Activated CD4-positive, alpha-beta T cell treated with anti-CD3 and anti-CD28 coated beads, Interleukin-2, amount 10 ng/mL, durations not matched to agents 24 days and 14 days (primary cell): ENCODE results near the gene CSK. TPM values are rescaled to one million over a fixed set of nuclear protein-coding genes. Genes with fewer than 3 reads are reported as not detected.

ENCODE experiments used
- DNase-seq: peaks from one replicate; pipeline ENCODE4 v3.0.0; 2022
- H3K27ac Mint-ChIP-seq: one replicate; pipeline ENCODE4 v1.8.0; 2022; ENCODE audit warnings: mild to moderate bottlenecking, mixed read lengths
- H3K27me3 Mint-ChIP-seq: one replicate; pipeline ENCODE4 v1.8.0; 2022; ENCODE audit warnings: mixed read lengths
- H3K36me3 Mint-ChIP-seq: one replicate; pipeline ENCODE4 v1.8.0; 2022; ENCODE audit warnings: low read depth, mild to moderate bottlenecking, mixed read lengths
- H3K4me1 Mint-ChIP-seq: one replicate; pipeline ENCODE4 v1.8.0; 2021; ENCODE audit warnings: mixed read lengths
- H3K4me3 Mint-ChIP-seq: one replicate; pipeline ENCODE4 v1.8.0; 2022; ENCODE audit warnings: mild to moderate bottlenecking, moderate library complexity, mixed read lengths
- H3K9me3 Mint-ChIP-seq: one replicate; pipeline ENCODE4 v1.8.0; 2021; ENCODE audit warnings: mixed read lengths
- intact Hi-C: fragments of 100-400 bp; cut with micrococcal nuclease; formaldehyde crosslinking; loops from one replicate; pipeline ENCODE4 v1.15.1; 2023
- total RNA-seq: library from RNA; stranded (reverse); gene quantifications from 2 replicates; pipeline ENCODE4 v1.2.3, GENCODE V29; 2022

CSK gene
- total RNA-seq, 1 donor from 2014 or later, result 340 TPM

DNA sequence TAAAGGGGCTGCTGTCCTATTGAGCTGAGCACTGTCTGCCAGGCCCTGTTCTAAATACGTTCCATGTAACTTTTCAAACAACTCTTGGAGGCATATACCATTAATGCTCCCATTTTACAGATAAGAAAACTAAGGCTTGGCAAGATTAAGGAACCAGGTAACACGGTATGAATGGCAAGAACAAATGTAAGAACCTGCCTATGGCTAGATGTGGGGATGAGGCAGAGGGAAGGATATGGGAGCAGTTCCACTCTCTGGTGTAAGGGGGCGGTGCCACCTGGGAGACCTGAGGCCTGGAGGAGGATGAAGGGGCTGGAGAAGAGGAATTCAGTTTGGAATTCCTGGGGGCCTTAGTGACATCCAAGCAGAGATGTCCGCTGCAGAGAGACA, 27.0 kb downstream of the CSK start:
- Mint-ChIP-seq H3K4me1 (peaks cover 10% of the 10 kb centered on the region), H3K9me3 (no peaks in the 10 kb centered on the region), H3K27me3 (peaks cover 3% of the 10 kb centered on the region), H3K36me3 (peaks cover 14% of the 10 kb centered on the region), H3K4me3 (no peak overlapping the region), H3K27ac (no peak overlapping the region)
- DNase-seq, result no peak
- intact Hi-C loops, result no loop called here

DNA sequence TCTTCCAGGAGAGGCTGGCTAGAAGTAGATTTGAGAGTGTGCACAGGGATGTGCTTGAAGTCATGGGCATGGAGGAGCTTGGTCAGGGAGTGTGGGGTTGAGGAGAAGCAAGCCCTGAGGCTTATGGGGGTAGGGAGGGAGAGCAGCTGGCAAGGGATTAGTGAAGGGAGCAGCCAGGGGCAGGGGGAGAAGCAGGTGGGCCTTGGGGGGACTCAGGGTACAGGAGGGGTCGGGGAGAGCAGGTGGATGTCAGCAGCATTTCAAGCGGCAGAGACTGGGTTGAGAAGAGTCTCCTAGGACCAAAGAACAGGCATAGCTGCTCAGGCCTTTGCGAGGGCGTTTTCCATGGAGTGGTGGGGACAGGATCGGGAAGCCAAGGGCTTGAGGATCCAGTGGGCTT, 27.4 kb downstream of the CSK start:
- no peaks in the 10 kb centered on the region for H3K9me3 Mint-ChIP-seq
- H3K4me1 Mint-ChIP-seq, result peaks cover 8% of the 10 kb centered on the region
- no peak for DNase-seq
- no peak overlapping the region for H3K27ac Mint-ChIP-seq
- peaks cover 3% of the 10 kb centered on the region for H3K27me3 Mint-ChIP-seq
- peaks cover 10% of the 10 kb centered on the region for H3K36me3 Mint-ChIP-seq
- intact Hi-C loops, result no loop called here
- H3K4me3 Mint-ChIP-seq, result no peak overlapping the region

DNA sequence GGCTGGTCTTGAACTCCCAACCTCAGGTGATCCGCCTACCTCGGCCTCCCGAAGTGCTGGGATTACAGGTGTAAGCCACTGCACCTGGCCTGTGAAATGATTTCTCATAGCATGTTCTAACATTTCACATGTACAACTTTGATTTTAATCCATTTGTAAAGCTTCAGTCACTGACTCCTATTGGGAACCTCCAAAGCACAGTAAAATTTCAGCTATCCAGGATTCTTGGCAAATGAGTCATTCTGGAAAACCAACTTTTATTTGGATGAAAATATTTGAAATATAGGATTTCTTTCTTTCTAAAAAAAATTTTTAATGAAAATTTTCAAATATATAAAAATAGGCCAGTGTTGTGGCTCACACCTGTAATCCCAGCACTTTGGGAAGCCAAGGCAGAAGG, 28.1 kb downstream of the CSK start:
- no peaks in the 10 kb centered on the region for H3K9me3 Mint-ChIP-seq
- H3K4me3 Mint-ChIP-seq, result no peak overlapping the region
- H3K27me3 Mint-ChIP-seq, result peaks cover 3% of the 10 kb centered on the region
- H3K4me1 Mint-ChIP-seq, result peaks cover 8% of the 10 kb centered on the region
- DNase-seq, result no peak
- intact Hi-C loops, result no loop called here
- H3K27ac Mint-ChIP-seq, result no peak overlapping the region
- peaks cover 4% of the 10 kb centered on the region for H3K36me3 Mint-ChIP-seq

DNA sequence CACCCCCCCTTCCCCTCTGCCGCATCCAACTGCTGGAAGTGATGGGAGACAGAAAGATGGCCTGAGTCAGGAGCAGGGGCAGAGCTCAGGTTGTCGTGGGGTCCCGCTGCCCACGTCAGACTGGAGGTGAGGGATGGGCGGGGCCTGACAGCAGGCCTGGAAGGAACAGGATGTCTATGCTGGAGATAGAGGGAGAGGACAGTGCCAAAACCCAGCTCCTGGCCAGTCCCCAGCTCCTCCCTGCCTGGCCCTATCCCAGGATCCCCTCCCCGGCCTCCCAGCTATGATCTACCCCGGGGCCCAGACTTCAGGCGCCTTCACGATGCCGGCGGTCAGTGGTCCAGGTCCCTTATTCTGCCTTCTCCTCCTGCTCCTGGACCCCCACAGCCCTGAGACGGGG, 30.7 kb downstream of the CSK start, which contains the start of gene LMAN1L:
LMAN1L (plus strand) TSS at position 303 of the 400 bp plus-strand sequence; CDS start at position 323, 20 bp downstream.
- Mint-ChIP-seq H3K27ac (no peak within 1 kb of the TSS), H3K9me3 (no peaks in the 10 kb centered on the region), H3K4me1 (peaks cover 4% of the 10 kb centered on the region), H3K4me3 (no peak within 1 kb of the TSS), H3K27me3 (peaks cover 5% of the 10 kb centered on the region), H3K36me3 (no peaks in the 10 kb centered on the region)
- DNase-seq, result no peak
- intact Hi-C loops, result no loop called here

DNA sequence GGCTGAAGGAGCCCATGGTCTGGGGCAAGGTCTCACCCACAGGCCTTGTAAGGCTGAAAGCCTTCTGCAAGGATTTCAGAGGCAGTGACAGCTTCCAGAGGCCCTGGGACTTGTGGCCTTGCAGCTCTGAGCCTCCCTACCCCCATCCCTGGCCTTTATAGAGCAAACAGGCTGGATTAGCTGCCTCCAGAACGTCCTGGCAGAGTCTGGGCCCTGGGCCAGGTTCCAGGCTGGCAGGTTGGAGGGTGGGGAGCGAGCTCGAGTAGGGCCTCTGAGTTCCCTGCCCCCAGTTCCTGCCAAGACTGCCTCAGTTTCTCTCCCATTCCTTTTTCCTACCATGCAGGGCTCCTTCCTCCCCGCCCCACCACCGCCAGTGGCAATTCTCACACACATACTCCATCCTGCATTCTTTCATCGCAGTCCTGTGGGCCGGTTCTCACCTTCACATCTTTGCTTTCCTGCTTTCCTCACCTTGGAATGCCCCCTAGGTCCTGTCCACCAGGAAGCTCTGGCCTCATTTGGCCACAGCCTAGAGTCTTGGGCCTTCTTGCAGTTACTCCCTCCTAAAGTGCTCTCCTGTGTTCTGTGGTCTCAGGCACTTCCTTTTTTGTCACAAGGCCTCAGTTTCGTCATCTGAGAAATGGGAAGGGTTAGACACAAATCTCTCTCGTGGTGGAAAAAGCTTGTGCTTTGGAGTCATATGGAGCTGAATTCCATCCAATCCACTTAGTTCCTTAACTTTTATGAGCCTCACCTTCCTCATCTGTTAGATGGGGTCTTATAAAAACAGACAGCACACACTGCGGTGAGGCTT, 33.4 kb downstream of the CSK start:
- no peaks in the 10 kb centered on the region for H3K36me3 Mint-ChIP-seq
- H3K27me3 Mint-ChIP-seq, result peaks cover 5% of the 10 kb centered on the region
- no peaks in the 10 kb centered on the region for H3K9me3 Mint-ChIP-seq
- peak overlapping the region; percentile 28 for H3K27ac Mint-ChIP-seq
- H3K4me1 Mint-ChIP-seq, result peaks cover 12% of the 10 kb centered on the region
- DNase-seq, result no peak
- no peak overlapping the region for H3K4me3 Mint-ChIP-seq
- intact Hi-C loops, result no loop called here

DNA sequence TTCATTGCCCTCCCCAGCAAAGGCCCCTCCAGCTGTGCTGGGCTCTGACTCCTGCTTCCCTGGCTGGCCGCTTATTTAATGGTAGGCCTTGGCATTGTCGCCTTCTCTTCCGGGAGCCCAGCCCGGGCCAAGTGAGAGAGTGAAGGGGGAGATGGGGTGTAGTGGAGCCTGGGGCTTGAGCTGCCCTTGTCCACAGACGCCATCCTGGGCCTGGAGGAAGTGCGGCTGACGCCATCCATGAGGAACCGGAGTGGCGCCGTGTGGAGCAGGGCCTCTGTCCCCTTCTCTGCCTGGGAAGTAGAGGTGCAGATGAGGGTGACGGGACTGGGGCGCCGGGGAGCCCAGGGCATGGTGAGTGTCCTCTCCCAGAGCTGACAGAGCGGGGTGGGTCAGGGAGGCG, 34.1 kb downstream of the CSK start:
- Mint-ChIP-seq H3K27me3 (peaks cover 5% of the 10 kb centered on the region), H3K9me3 (no peaks in the 10 kb centered on the region), H3K27ac (no peak overlapping the region), H3K4me3 (no peak overlapping the region), H3K4me1 (peaks cover 12% of the 10 kb centered on the region), H3K36me3 (no peaks in the 10 kb centered on the region)
- DNase-seq, result no peak
- intact Hi-C loops, result no loop called here

DNA sequence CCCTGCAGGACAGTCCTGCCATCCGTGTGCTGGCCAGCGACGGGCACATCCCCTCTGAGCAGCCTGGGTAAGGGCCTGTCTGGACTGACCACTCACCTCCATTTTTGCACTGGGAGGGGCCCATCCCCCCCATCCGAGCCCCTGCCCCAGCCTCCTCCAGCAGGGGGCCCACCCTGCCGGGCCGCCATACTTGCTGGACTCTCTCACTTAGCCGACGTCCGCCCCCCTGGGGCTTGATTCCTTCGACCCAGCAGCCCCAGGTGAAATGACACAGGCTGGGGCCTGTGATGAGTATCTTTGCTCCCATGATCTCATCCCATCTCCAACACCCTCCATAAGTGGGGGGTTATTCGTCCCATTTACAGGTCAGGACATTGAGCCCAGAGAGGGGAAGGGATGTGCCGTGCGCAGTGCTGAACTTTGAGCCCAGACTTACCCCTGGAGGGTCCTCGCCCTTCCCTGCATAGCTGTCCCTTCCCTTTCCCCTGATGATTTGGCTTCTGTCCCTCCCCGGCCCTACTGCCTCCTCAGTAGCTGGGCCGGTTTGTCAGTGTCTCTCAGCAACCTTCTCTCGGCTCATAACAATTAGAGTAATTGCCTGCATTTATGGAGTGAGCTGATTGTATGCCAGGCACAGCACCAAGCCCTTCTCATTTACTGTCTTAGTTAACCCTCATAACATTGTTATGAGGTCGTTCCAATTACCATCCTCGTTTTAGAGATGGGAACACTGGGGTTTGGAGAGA, 34.9 kb downstream of the CSK start:
- H3K27me3 Mint-ChIP-seq, result peaks cover 5% of the 10 kb centered on the region
- intact Hi-C loops, result no loop called here
- no peak for DNase-seq
- H3K27ac Mint-ChIP-seq, result no peak overlapping the region
- no peaks in the 10 kb centered on the region for H3K9me3 Mint-ChIP-seq
- H3K4me1 Mint-ChIP-seq, result peaks cover 12% of the 10 kb centered on the region
- no peaks in the 10 kb centered on the region for H3K36me3 Mint-ChIP-seq
- no peak overlapping the region for H3K4me3 Mint-ChIP-seq

DNA sequence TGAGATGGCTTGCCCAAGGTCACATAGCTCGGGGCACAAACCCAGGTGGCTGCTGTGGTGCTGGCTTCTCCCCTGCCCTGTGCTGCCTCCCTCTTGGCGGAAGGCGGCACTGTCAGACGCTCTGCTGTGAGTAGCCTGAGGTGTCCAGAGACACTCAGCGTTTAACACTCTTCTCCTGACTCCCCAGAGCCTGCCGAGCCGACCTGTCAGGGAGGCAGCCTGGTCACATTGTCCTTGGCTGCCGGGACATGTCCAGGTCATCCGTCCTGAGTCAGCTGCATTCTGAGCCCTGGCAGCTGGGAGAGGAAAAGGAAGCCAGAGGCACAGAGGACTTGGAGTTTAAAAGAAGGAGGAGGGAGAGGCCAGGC, 35.5 kb downstream of the CSK start:
- no peak for DNase-seq
- peaks cover 12% of the 10 kb centered on the region for H3K4me1 Mint-ChIP-seq
- intact Hi-C loops, result no loop called here
- no peaks in the 10 kb centered on the region for H3K36me3 Mint-ChIP-seq
- H3K27ac Mint-ChIP-seq, result no peak overlapping the region
- H3K4me3 Mint-ChIP-seq, result no peak overlapping the region
- H3K9me3 Mint-ChIP-seq, result no peaks in the 10 kb centered on the region
- H3K27me3 Mint-ChIP-seq, result peaks cover 5% of the 10 kb centered on the region

DNA sequence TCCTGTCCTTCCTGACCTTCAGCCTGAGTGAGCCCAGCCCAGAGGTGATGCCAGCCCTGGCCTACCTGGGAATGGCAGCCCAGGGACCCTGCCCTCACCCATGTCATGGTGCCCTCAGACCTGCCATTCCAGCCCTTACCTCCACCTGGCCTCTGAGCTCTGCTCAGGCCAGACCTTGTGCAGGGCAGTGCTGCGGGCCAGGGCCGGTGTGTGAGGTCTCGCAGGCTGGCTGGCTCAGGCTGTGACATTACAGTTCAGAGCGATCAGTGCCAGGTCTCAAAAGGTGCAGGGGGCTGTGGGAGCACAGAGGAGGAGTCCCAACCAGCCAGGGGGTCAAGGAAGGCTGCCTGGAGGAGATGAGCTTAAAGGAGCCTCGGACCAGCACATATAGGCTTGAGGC, 38.2 kb downstream of the CSK start:
- peaks cover 12% of the 10 kb centered on the region for H3K4me1 Mint-ChIP-seq
- H3K9me3 Mint-ChIP-seq, result no peaks in the 10 kb centered on the region
- no peak for DNase-seq
- H3K27ac Mint-ChIP-seq, result no peak overlapping the region
- intact Hi-C loops, result no loop called here
- H3K27me3 Mint-ChIP-seq, result peaks cover 11% of the 10 kb centered on the region
- no peaks in the 10 kb centered on the region for H3K36me3 Mint-ChIP-seq
- H3K4me3 Mint-ChIP-seq, result no peak overlapping the region

DNA sequence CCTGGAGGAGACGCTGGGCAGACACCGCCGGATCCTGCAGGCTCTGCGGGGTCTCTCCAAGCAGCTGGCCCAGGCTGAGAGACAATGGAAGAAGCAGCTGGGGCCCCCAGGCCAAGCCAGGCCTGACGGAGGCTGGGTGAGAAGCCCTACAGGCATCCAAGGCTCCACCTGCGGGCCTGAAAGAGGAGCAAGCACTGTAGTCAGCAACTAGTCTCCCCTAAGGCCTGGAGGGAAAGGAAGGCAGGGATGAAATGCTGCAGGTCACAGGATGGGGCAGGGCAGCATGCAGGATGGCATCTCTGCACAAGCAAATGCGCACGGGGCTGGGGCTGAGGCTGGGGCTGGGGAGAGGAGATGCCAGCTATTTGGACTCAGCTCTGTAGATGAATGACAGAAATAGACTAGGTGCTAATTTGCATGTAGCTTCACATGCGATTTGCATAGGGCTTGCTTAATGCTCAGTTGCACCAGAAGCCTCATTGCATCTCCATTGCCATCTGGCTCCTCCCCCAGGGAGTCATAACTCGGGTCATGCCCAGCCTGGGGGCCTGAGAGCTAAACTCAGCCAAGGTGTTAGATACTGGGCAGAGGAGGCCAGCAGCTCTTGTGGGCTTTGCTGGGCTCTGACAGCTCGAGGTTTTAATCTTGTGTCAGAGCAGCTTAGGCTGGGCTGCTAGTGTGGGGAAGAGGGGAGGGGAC, 39.4 kb downstream of the CSK start:
- Mint-ChIP-seq H3K4me3 (no peak overlapping the region), H3K4me1 (peaks cover 10% of the 10 kb centered on the region), H3K9me3 (no peaks in the 10 kb centered on the region), H3K36me3 (no peaks in the 10 kb centered on the region), H3K27ac (no peak overlapping the region), H3K27me3 (peaks cover 15% of the 10 kb centered on the region)
- intact Hi-C loops, result no loop called here
- DNase-seq, result no peak

DNA sequence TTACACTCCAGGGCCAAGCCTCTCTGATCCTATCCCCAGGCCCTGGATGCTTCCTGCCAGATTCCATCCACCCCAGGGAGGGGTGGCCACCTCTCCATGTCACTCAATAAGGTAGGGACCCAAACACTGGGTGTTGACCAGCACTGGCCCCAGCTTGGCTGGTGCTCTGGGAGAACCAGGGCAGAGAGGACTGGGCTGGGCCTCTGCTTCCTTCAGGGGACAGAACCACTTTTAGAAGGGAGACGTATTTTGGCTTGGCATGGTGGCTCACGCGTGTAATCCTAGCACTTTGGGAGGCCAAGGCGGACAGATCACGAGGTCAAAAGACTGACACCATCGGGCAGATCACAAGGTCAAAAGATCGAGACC, 39.9 kb downstream of the CSK start:
- H3K36me3 Mint-ChIP-seq, result no peaks in the 10 kb centered on the region
- no peaks in the 10 kb centered on the region for H3K9me3 Mint-ChIP-seq
- H3K27me3 Mint-ChIP-seq, result peaks cover 17% of the 10 kb centered on the region

DNA sequence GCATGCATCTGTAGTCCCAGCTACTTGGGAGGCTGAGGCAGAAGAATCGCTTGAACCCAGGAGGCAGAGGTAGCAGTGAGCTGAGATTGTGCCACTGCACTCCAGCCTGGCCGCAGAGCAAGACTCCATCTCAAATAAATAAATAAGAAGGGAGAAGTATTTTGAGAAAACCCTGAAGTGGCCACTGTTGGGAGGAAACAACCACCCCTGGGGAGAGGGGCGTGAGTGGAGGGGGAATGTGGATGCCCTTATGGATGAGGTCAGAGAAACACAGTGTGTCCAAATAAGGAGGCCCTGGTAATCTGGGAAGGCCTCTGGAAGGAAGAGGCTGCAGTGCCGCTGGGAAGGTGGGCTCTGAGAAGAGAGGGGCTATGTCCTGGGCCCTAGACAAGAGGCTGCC, 40.4 kb downstream of the CSK start:
- Mint-ChIP-seq H3K4me1 (peaks cover 13% of the 10 kb centered on the region), H3K9me3 (no peaks in the 10 kb centered on the region), H3K4me3 (no peak overlapping the region), H3K36me3 (no peaks in the 10 kb centered on the region), H3K27me3 (peaks cover 21% of the 10 kb centered on the region), H3K27ac (no peak overlapping the region)
- intact Hi-C loops, result no loop called here
- DNase-seq, result no peak

More for the DNA sequence above, 39.9 kb downstream of the CSK start:
- no peak for DNase-seq
- H3K4me3 Mint-ChIP-seq, result no peak overlapping the region
- H3K4me1 Mint-ChIP-seq, result peaks cover 11% of the 10 kb centered on the region
- intact Hi-C loops, result no loop called here
- H3K27ac Mint-ChIP-seq, result no peak overlapping the region

DNA sequence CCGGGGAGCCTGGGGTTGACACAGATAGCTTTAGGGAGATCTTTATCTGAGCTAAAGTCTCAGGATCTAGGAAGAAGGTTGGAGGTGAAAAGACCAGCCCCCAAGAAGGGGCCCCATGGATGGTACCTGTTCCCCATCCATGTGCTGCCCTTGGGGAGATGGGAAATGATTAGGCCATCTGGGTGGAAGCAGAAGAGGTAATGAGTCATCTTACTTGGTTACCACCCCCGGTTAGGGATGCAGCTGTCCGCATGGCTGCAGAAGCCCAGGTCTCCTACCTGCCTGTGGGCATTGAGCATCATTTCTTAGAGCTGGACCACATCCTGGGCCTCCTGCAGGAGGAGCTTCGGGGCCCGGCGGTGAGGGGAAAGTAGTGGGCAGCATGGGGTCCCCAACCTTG, 41.4 kb downstream of the CSK start:
- Mint-ChIP-seq H3K9me3 (no peaks in the 10 kb centered on the region), H3K27me3 (peaks cover 21% of the 10 kb centered on the region), H3K4me1 (peaks cover 13% of the 10 kb centered on the region), H3K36me3 (no peaks in the 10 kb centered on the region), H3K27ac (no peak overlapping the region), H3K4me3 (no peak overlapping the region)
- intact Hi-C loops, result no loop called here
- no peak for DNase-seq

DNA sequence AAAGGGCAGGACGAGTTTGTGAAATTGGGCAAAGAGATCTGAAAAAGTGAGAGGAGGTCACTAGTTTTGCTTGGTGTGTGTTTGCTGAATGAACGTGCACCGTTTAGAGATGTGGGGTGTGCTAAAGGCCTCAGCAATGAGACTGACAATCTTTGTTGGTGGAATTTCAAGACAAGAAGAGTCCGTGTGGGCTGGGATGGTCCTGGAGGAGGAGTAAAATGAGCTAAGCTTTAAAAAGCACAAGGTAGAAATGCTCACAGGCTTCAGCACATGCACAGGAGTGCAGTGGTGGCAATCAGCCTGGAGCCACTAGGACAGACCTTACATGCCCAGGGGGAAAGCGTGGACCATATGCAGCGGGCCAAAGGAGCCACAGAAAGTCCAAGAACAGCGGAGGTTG, 43.1 kb downstream of the CSK start:
- Mint-ChIP-seq H3K27me3 (peaks cover 21% of the 10 kb centered on the region), H3K36me3 (no peaks in the 10 kb centered on the region), H3K4me3 (no peak overlapping the region), H3K4me1 (peaks cover 6% of the 10 kb centered on the region), H3K27ac (no peak overlapping the region), H3K9me3 (no peaks in the 10 kb centered on the region)
- intact Hi-C loops, result no loop called here
- no peak for DNase-seq
